Panc1 (cell line): Measurements from ENCODE around the gene BTN2A1.

Experiments used
- CTCF ChIP-seq: fragments of 450-650 bp; IDR thresholded peaks from 2 replicates; pipeline ENCODE4 v1.5.1; 2017; ENCODE audit warnings: mild to moderate bottlenecking
- POLR2AphosphoS5 ChIP-seq: IDR thresholded peaks from 2 replicates; pipeline ENCODE4 v1.6.1; 2012; ENCODE audit warnings: mild to moderate bottlenecking, low read depth, low read length, moderate library complexity

- no peak for TF ChIP-seq CTCF
- TF ChIP-seq POLR2AphosphoS5: no peak
Measured at GRCh38 chr6:26502626-26503025, 44.9 kb downstream of the BTN2A1 start.
